ENCODE measurements around the gene PFAS.

The PFAS gene

GRCh38 chr17:8310601-8311123 lies 61.6 kb downstream of the PFAS start:
- DNase-seq (ENCODE audit: low spot score): no peak

DNA sequence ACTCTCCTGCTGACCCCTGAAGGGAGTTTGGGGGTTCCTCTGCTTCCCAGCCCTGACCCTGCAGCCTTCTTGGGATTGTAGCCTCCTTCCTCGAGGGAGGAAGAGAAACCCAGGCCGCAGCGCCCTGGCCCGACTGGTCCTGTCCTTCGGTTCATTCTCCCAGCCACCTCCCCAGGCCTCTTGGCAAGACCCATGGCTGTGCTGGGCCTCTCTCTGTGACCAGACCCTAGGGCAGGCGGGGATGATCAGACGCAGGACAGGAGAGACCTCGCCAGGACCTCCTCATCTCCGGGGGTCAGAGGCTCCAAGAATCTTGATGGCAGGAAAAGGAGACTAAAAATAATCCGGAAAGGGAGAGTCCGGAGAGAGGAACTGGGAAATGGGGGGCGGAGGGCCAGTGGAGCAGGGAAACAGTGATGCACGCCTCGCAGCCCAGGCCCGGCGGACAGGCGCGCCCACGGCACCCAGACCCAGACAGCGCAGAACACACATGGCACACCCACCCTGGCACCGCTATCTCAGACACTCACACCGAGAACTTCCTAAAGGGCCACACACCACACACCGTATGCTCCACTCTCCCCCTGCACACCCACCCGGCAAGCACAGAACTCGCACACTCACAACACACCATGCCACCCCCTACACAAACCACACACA lies 62.2 kb downstream of the PFAS start:
- DNase-seq (ENCODE audit: low spot score): no peak

GRCh38 chr17:8312251-8312650 lies 63.2 kb downstream of the PFAS start:
- no peak for DNase-seq (ENCODE audit: low spot score)

GRCh38 chr17:8312726-8313600 lies 63.9 kb downstream of the PFAS start:
- no peak for DNase-seq (ENCODE audit: low spot score)

- peak; percentile 34 for DNase-seq (ENCODE audit: low spot score)
Observed at GRCh38 chr17:8314797-8315763, 66.0 kb downstream of the PFAS start.

- DNase-seq (ENCODE audit: low spot score): peak; percentile 30
Observed at GRCh38 chr17:8315764-8316217, 66.7 kb downstream of the PFAS start.

DNA sequence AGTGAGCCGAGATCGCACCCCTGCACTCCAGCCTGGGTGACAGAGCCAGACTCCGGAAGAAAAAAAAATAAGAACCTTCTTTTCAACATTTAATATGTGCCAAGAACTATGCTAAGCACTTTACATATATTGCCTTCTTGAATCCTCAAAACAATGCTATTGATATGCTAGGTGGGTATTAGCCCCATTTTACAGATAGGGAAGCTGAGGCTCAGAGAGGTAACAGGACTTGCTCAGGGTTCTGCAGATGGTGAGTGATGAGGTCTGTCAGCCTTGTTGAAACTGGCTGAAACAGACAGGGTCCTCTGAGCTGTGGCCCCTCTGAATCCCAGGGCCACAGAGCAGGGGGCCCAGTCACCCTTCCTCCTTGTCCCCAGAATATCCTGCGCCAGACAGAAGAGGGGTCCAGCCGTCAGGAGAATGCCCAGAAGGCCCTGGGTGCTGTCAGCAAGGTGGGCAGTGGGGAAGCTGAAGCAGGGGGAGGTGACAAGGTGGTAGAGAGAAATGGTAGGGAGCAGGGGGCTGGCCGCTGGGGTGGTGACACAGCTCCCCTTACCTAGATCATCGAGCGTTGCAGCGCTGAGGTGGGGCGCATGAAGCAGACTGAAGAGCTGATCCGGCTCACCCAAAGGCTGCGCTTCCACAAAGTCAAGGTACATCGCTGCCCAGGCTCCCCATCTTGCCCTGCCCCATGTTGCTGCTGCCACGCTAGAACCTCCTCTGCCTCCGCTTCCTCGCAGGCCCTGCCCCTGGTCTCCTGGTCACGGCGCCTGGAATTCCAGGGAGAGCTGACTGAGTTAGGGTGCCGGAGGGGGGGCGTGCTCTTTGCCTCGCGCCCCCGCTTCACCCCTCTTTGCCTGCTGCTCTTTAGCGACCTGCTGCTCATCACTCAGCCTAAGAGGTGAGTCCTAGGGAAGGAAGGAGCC lies 69.2 kb downstream of the PFAS start:
- no peak for DNase-seq (ENCODE audit: low spot score)
